C4-2B (cell line): Measurements from ENCODE around the gene SPNS3.

Experiments used
- H3K27ac ChIP-seq: fragments of 450-650 bp; 2 replicates; pipeline ENCODE4 v1.5.1; 2017
- CTCF ChIP-seq: fragments of 450-650 bp; conservative IDR thresholded peaks from 2 replicates; pipeline ENCODE4 v1.5.1; 2017; ENCODE audit warnings: mild to moderate bottlenecking
- ZFX ChIP-seq: fragments of 450-650 bp; IDR thresholded peaks from 2 replicates; pipeline ENCODE4 v1.6.1; 2017

The SPNS3 gene

GRCh38 chr17:4474093-4474492 lies 40.4 kb downstream of the SPNS3 start:
- no peak overlapping the region for H3K27ac ChIP-seq
- no peak for TF ChIP-seq ZFX

GRCh38 chr17:4475001-4475400 lies 41.3 kb downstream of the SPNS3 start:
- TF ChIP-seq CTCF = no peak
- TF ChIP-seq ZFX = no peak
- no peak overlapping the region for H3K27ac ChIP-seq

- no peak for TF ChIP-seq ZFX
- no peak for TF ChIP-seq CTCF
- no peak overlapping the region for H3K27ac ChIP-seq
Observed at GRCh38 chr17:4475463-4475862, 41.7 kb downstream of the SPNS3 start.

- no peak for TF ChIP-seq CTCF
- TF ChIP-seq ZFX = no peak
- H3K27ac ChIP-seq = no peak overlapping the region
Observed at GRCh38 chr17:4476017-4476416, 42.3 kb downstream of the SPNS3 start.

- TF ChIP-seq ZFX = no peak
- H3K27ac ChIP-seq = no peak overlapping the region
Observed at GRCh38 chr17:4476511-4477070, 42.9 kb downstream of the SPNS3 start.

GRCh38 chr17:4477255-4477791 lies 43.6 kb downstream of the SPNS3 start:
- TF ChIP-seq CTCF (no peak), ZFX (no peak)
- no peak overlapping the region for H3K27ac ChIP-seq

- H3K27ac ChIP-seq = no peak overlapping the region
- TF ChIP-seq CTCF (no peak), ZFX (no peak)
Observed at GRCh38 chr17:4478318-4478830, 44.6 kb downstream of the SPNS3 start.

- no peak for TF ChIP-seq ZFX
- TF ChIP-seq CTCF = no peak
- H3K27ac ChIP-seq = no peak overlapping the region
Observed at GRCh38 chr17:4479340-4479981, 45.7 kb downstream of the SPNS3 start.
